ENCODE measurements around the gene DHCR7.

Gene DHCR7

DNA sequence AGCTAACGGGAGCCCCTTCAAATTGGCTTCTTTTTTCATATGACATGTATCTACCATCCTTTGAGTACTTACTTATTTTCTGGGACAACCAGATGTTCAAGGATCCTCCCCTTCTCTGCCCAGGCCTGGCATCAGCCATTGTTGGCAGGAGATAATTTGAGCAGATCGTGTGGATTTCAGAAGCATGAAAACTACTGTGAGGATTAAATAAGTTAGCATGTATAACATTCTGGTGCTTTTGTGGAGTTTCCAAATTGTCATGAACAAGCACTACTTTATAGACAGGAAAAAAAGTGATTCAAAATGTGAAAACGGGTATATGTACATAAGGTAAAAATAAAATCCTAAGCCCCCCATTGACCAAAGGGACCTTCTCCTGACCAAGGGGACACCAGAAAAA lies 2.7 kb upstream of the DHCR7 start:
- H2BK120ac ChIP-seq (ENCODE audit: insufficient read depth, low read length, poor library complexity), result no peak overlapping the region
- no peak overlapping the region for H3K23ac ChIP-seq (ENCODE audit: low read length)
- no peak overlapping the region for H2BK5ac ChIP-seq (ENCODE audit: low read depth, low read length, poor library complexity)
- no peak overlapping the region for H3K27ac ChIP-seq (ENCODE audit: low read depth, low read length)
- no peak overlapping the region for H3K14ac ChIP-seq (ENCODE audit: low read length)
- no peak overlapping the region for H4K91ac ChIP-seq (ENCODE audit: low read depth, low read length)
- WGBS (ENCODE audit: extremely low coverage, insufficient coverage, insufficient read length), result no CpG with 5 or more reads among the region's 3 CpGs
- peaks cover 11 to 19% of the 10 kb centered on the region in 2 experiments for H3K4me1 ChIP-seq (ENCODE audit: control insufficient read depth in 1 of 2, insufficient read depth in 2 of 2, low read length in 2 of 2)
- H3K4me3 ChIP-seq (ENCODE audit: low read depth, low read length), result no peak overlapping the region
- no peak overlapping the region for H3K4ac ChIP-seq (ENCODE audit: low read depth, low read length)
- no peaks in the 10 kb centered on the region for H3K27me3 ChIP-seq (ENCODE audit: insufficient read depth, low read length)
- H3K9me3 ChIP-seq (ENCODE audit: insufficient read depth, low read depth, low read length), result no peaks in the 10 kb centered on the region
- H3K36me3 ChIP-seq (ENCODE audit: control insufficient read depth in 1 of 2, insufficient read depth in 2 of 2, low read length in 2 of 2), result peaks cover 8 to 10% of the 10 kb centered on the region in 2 experiments
- H3K18ac ChIP-seq (ENCODE audit: low read length), result no peak overlapping the region
- H4K8ac ChIP-seq (ENCODE audit: low read depth, low read length), result no peak overlapping the region
- peaks cover 17% of the 10 kb centered on the region for H3K79me2 ChIP-seq (ENCODE audit: control insufficient read depth, insufficient read depth, low read length, poor library complexity)
- H3K9ac ChIP-seq (ENCODE audit: low read length), result no peak overlapping the region
- no peak overlapping the region for H2AFZ ChIP-seq (ENCODE audit: insufficient read depth, low read length, poor library complexity)
- no peak overlapping the region for H3K4me2 ChIP-seq (ENCODE audit: low read length)
- H4K12ac ChIP-seq (ENCODE audit: low read depth, low read length), result no peak overlapping the region
- no peak overlapping the region for H2BK12ac ChIP-seq (ENCODE audit: low read length)
- no peak for DNase-seq
- peaks cover 17% of the 10 kb centered on the region for H3K79me1 ChIP-seq (ENCODE audit: low read length)
- H2AK5ac ChIP-seq (ENCODE audit: low read length), result no peak overlapping the region

GRCh38 chr11:71450507-71450906 lies 2.3 kb upstream of the DHCR7 start:
- Histone ChIP-seq H3K27me3 (ENCODE audit: insufficient read depth, low read length) (no peaks in the 10 kb centered on the region), H3K79me2 (ENCODE audit: control insufficient read depth, insufficient read depth, low read length, poor library complexity) (peaks cover 17% of the 10 kb centered on the region), H4K8ac (ENCODE audit: low read depth, low read length) (no peak overlapping the region), H4K12ac (ENCODE audit: low read depth, low read length) (no peak overlapping the region), H3K27ac (ENCODE audit: low read depth, low read length) (no peak overlapping the region), H2AFZ (ENCODE audit: insufficient read depth, low read length, poor library complexity) (no peak overlapping the region), H2BK12ac (ENCODE audit: low read length) (no peak overlapping the region), H3K14ac (ENCODE audit: low read length) (no peak overlapping the region), H3K9me3 (ENCODE audit: insufficient read depth, low read depth, low read length) (no peaks in the 10 kb centered on the region), H3K4ac (ENCODE audit: low read depth, low read length) (no peak overlapping the region), H3K36me3 (ENCODE audit: control insufficient read depth in 1 of 2, insufficient read depth in 2 of 2, low read length in 2 of 2) (peaks cover 9% of the 10 kb centered on the region in 2 experiments), H3K4me2 (ENCODE audit: low read length) (no peak overlapping the region), H3K4me3 (ENCODE audit: low read depth, low read length) (no peak overlapping the region), H4K91ac (ENCODE audit: low read depth, low read length) (no peak overlapping the region), H3K23ac (ENCODE audit: low read length) (no peak overlapping the region), H3K9ac (ENCODE audit: low read length) (no peak overlapping the region), H2BK120ac (ENCODE audit: insufficient read depth, low read length, poor library complexity) (no peak overlapping the region), H2BK5ac (ENCODE audit: low read depth, low read length, poor library complexity) (no peak overlapping the region), H3K4me1 (ENCODE audit: control insufficient read depth in 1 of 2, insufficient read depth in 2 of 2, low read length in 2 of 2) (peaks cover 11 to 19% of the 10 kb centered on the region in 2 experiments), H2AK5ac (ENCODE audit: low read length) (no peak overlapping the region), H3K79me1 (ENCODE audit: low read length) (peaks cover 17% of the 10 kb centered on the region), H3K18ac (ENCODE audit: low read length) (no peak overlapping the region)
- DNase-seq, result no peak
- no CpG with 5 or more reads among the region's 2 CpGs for WGBS (ENCODE audit: extremely low coverage, insufficient coverage, insufficient read length)

DNA sequence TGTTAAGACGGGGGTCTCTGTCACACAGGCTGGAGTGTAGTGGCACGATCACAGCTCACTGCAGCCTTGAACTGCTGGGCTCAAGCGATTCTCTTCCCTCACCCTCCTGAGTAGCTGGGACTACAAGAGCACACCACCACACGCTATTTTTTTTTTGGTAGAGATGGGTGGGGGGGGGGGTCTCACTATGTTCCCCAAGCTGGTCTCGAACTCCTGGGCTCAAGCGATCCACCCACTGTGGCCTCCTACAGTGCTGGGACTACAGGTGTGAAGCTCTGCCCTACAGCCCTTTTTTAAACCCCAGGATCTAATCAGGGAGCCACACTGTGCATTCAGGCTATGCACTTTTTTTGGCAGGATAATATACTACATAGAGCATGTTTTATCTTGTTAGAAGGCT lies 1.4 kb upstream of the DHCR7 start:
- H3K9me3 ChIP-seq (ENCODE audit: insufficient read depth, low read depth, low read length), result no peaks in the 10 kb centered on the region
- H4K91ac ChIP-seq (ENCODE audit: low read depth, low read length), result no peak overlapping the region
- no peak overlapping the region for H3K18ac ChIP-seq (ENCODE audit: low read length)
- H4K8ac ChIP-seq (ENCODE audit: low read depth, low read length), result no peak overlapping the region
- no peak overlapping the region for H3K9ac ChIP-seq (ENCODE audit: low read length)
- no peak overlapping the region for H2BK5ac ChIP-seq (ENCODE audit: low read depth, low read length, poor library complexity)
- peak overlapping the region; percentile 24 for H3K4ac ChIP-seq (ENCODE audit: low read depth, low read length)
- H3K4me3 ChIP-seq (ENCODE audit: low read depth, low read length), result no peak overlapping the region
- H2AK5ac ChIP-seq (ENCODE audit: low read length), result no peak overlapping the region
- no peaks in the 10 kb centered on the region for H3K27me3 ChIP-seq (ENCODE audit: insufficient read depth, low read length)
- no peak overlapping the region for H3K23ac ChIP-seq (ENCODE audit: low read length)
- no peak overlapping the region for H2AFZ ChIP-seq (ENCODE audit: insufficient read depth, low read length, poor library complexity)
- H3K36me3 ChIP-seq (ENCODE audit: control insufficient read depth in 1 of 2, insufficient read depth in 2 of 2, low read length in 2 of 2), result peaks cover 12% of the 10 kb centered on the region in 2 experiments
- peak overlapping the region; percentile 77 for H3K4me2 ChIP-seq (ENCODE audit: low read length)
- H3K14ac ChIP-seq (ENCODE audit: low read length), result no peak overlapping the region
- H3K27ac ChIP-seq (ENCODE audit: low read depth, low read length), result no peak overlapping the region
- H3K79me2 ChIP-seq (ENCODE audit: control insufficient read depth, insufficient read depth, low read length, poor library complexity), result peaks cover 17% of the 10 kb centered on the region
- peaks cover 11 to 19% of the 10 kb centered on the region in 2 experiments for H3K4me1 ChIP-seq (ENCODE audit: control insufficient read depth in 1 of 2, insufficient read depth in 2 of 2, low read length in 2 of 2)
- H2BK120ac ChIP-seq (ENCODE audit: insufficient read depth, low read length, poor library complexity), result no peak overlapping the region
- DNase-seq, result no peak
- WGBS (ENCODE audit: extremely low coverage, insufficient coverage, insufficient read length), result no CpG with 5 or more reads among the region's 6 CpGs
- no peak overlapping the region for H2BK12ac ChIP-seq (ENCODE audit: low read length)
- H3K79me1 ChIP-seq (ENCODE audit: low read length), result peaks cover 17% of the 10 kb centered on the region
- no peak overlapping the region for H4K12ac ChIP-seq (ENCODE audit: low read depth, low read length)

GRCh38 chr11:71447791-71448256 lies 369 bp downstream of the DHCR7 start:
- no CpG with 5 or more reads among the region's 31 CpGs for WGBS (ENCODE audit: extremely low coverage, insufficient coverage, insufficient read length)
- H3K9me3 ChIP-seq (ENCODE audit: insufficient read depth, low read depth, low read length), result peaks cover 2% of the 10 kb centered on the region
- peak overlapping the region; percentile 83 for H3K27ac ChIP-seq (ENCODE audit: low read depth, low read length)
- peak overlapping the region; percentile 82 for H2BK120ac ChIP-seq (ENCODE audit: insufficient read depth, low read length, poor library complexity)
- H4K8ac ChIP-seq (ENCODE audit: low read depth, low read length), result peak overlapping the region; percentile 76
- peak overlapping the region; percentile 62 for H2AK5ac ChIP-seq (ENCODE audit: low read length)
- peak overlapping the region; percentile 82 for H4K12ac ChIP-seq (ENCODE audit: low read depth, low read length)
- H2BK12ac ChIP-seq (ENCODE audit: low read length), result no peak overlapping the region
- H3K79me2 ChIP-seq (ENCODE audit: control insufficient read depth, insufficient read depth, low read length, poor library complexity), result peaks cover 12% of the 10 kb centered on the region
- peaks cover 29% of the 10 kb centered on the region in 2 experiments for H3K36me3 ChIP-seq (ENCODE audit: control insufficient read depth in 1 of 2, insufficient read depth in 2 of 2, low read length in 2 of 2)
- peak overlapping the region; percentile 77 for H3K9ac ChIP-seq (ENCODE audit: low read length)
- peak overlapping the region; percentile 95 for H3K18ac ChIP-seq (ENCODE audit: low read length)
- H4K91ac ChIP-seq (ENCODE audit: low read depth, low read length), result peak overlapping the region; percentile 85
- peak overlapping the region; percentile 68 for H3K4ac ChIP-seq (ENCODE audit: low read depth, low read length)
- peaks cover 11% of the 10 kb centered on the region for H3K79me1 ChIP-seq (ENCODE audit: low read length)
- DNase-seq, result peak in 1 of 2 donors; percentile 38
- peak overlapping the region; percentile 67 for H2BK5ac ChIP-seq (ENCODE audit: low read depth, low read length, poor library complexity)
- peak overlapping the region; percentile 99 for H3K4me3 ChIP-seq (ENCODE audit: low read depth, low read length)
- H3K23ac ChIP-seq (ENCODE audit: low read length), result no peak overlapping the region
- H2AFZ ChIP-seq (ENCODE audit: insufficient read depth, low read length, poor library complexity), result peak overlapping the region; percentile 95
- no peaks in the 10 kb centered on the region for H3K27me3 ChIP-seq (ENCODE audit: insufficient read depth, low read length)
- H3K14ac ChIP-seq (ENCODE audit: low read length), result peak overlapping the region; percentile 93
- H3K4me2 ChIP-seq (ENCODE audit: low read length), result peak overlapping the region; percentile 72
- peaks cover 11 to 15% of the 10 kb centered on the region in 2 experiments for H3K4me1 ChIP-seq (ENCODE audit: control insufficient read depth in 1 of 2, insufficient read depth in 2 of 2, low read length in 2 of 2)
